ENCODE measurements around the gene ANAPC7.
"Not testable (repeated sequence)": the region's sequence is repeated elsewhere in the genome, so short reads cannot be mapped to it uniquely, and the experiment has no call there.

The ANAPC7 gene

DNA sequence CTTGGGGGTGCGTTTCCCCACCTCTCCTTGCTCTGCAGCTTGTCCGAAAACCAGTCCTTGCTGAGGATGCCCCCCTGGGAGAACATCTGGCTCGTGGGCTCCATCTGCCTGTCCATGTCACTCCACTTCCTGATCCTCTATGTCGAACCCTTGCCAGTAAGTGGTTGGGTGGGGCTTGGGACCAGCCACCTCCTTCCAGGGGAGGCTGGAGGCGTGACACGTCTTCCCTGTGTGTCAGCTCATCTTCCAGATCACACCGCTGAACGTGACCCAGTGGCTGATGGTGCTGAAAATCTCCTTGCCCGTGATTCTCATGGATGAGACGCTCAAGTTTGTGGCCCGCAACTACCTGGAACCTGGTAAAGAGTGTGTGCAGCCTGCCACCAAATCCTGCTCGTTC is 57.5 kb downstream of the ANAPC7 start:
- no peak for DNase-seq

DNA sequence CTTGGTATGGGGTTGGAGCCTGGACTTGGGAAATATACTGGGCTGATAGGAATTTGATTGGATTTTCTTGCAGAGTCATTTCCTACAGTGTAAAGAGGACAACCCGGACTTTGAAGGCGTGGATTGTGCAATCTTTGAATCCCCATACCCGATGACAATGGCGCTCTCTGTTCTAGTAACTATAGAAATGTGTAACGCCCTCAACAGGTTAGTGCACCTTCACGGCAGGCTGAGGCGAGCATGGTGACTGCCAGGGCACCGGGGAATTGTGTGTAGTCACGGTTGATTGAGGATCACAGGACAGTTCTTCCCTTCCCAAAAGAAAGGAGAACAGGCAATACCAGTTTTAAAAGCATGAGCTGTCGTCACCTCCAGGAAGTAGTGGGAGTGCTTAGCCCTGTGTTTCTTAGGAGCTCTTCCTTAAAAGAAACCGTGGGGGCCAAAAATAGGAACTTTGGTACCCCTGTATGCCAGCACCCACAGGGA is 58.3 kb downstream of the ANAPC7 start:
- DNase-seq: no peak

DNA sequence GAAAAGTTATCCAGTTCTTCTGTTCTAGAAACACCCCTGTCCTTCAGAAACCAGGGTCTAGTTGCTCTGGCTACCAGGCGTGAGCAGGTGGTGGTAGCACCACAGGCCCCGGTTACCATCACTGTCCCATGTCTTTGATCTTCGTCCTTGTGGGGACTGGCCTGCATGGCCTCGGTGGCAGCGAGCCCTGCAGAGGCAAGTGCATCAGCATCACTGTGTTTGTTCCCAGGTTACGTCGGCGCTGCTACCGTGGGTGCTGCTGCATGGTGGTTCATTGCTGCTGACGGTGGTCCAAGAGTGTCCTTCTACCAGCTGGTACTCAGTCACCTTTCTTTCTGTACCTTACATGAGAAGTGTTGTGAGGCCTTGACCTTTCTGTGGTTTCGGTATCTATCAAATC is 58.9 kb downstream of the ANAPC7 start:
- no peak for DNase-seq

DNA sequence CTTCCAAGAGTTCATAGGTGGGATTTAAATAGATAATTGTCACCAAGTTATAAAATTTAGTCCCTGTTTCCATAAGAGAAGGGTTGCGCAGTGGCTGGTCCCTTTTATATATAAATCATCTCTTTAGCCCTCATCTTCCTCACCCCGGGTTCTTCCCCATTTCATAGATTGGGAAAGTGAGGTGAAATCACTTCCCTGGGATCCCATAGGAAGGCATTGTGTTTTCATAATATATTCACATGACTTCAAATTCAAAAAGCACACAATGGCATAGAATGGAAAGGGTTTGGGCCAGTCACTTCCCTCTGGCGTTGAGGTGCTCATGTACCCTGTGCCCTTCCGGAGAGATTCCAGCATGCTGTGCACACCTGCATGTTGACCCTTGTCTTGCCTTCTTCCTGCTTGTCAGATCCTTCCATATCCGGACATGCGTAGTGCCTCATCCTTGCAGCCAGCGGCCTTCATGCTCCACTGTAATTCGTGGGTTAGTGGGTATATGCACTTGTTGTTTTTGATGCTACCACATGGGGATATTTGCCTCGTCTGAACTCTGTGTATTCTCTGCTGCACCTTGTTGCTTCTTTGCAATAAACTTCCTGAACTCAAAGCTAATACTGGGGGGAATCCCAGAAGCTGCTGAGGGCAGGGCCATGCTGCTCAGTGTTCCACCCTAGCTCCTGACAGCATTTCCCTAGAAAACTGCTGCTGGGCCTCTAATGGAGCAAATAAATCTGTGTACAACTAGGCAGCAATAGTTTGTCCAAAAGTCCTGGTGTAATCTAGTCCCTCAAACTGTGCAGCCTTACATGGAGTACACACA is 59.6 kb downstream of the ANAPC7 start:
- DNase-seq: no peak

DNA sequence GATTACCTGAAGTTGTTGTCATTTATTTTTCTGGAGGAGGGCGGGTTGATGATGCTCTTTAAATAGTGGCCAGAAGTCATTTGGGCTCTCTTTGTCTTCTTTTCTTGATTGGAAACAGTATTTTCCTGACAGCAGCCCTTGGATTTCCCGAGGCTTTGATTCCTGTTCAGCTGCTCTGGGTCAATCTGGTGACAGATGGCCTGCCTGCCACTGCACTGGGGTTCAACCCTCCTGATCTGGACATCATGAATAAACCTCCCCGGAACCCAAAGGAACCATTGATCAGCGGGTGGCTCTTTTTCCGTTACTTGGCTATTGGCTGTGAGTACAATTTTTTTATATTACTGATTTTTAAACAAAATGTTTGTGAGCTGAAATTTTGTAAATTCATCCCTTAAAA is 60.4 kb downstream of the ANAPC7 start:
- DNase-seq: no peak

DNA sequence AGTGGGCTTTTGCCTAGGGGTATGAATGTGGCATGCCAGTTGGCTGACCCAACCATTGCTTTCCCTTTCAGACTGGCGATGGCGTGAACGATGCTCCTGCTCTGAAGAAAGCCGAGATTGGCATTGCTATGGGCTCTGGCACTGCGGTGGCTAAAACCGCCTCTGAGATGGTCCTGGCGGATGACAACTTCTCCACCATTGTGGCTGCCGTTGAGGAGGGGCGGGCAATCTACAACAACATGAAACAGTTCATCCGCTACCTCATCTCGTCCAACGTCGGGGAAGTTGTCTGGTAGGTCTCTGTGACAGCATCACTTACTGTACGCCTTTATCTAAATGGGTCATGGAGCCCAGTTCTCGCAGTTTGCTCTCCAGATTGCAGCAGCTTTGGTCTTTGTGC is 61.4 kb downstream of the ANAPC7 start:
- no peak for DNase-seq

DNA sequence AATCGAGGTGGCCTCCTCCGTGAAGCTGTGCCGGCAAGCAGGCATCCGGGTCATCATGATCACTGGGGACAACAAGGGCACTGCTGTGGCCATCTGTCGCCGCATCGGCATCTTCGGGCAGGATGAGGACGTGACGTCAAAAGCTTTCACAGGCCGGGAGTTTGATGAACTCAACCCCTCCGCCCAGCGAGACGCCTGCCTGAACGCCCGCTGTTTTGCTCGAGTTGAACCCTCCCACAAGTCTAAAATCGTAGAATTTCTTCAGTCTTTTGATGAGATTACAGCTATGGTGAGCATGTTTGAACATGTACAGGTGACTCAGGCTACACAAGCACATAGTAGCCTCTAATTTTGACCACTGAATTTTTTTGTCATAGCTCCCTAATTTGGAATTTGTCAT is 62.8 kb downstream of the ANAPC7 start:
- no peak for DNase-seq

DNA sequence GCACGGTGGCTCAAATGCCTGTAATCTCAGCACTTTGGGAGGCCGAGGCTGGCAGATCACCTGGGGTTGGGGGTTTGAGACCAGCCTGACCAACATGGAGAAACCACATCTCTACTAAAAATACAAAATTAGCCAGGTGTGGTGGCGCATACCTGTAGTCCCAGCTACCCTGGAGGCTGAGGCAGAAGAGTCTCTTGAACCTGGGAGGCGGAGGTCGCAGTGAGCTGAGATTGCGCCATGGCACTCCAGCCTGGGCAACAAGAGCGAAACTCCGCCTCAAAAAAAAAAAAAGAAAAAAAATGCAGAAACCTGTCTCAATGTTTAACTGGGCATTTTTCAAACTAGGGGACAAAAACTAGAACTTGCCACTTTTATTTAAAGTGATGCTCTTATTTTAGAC is 63.2 kb downstream of the ANAPC7 start:
- not testable (repeated sequence) for DNase-seq

DNA sequence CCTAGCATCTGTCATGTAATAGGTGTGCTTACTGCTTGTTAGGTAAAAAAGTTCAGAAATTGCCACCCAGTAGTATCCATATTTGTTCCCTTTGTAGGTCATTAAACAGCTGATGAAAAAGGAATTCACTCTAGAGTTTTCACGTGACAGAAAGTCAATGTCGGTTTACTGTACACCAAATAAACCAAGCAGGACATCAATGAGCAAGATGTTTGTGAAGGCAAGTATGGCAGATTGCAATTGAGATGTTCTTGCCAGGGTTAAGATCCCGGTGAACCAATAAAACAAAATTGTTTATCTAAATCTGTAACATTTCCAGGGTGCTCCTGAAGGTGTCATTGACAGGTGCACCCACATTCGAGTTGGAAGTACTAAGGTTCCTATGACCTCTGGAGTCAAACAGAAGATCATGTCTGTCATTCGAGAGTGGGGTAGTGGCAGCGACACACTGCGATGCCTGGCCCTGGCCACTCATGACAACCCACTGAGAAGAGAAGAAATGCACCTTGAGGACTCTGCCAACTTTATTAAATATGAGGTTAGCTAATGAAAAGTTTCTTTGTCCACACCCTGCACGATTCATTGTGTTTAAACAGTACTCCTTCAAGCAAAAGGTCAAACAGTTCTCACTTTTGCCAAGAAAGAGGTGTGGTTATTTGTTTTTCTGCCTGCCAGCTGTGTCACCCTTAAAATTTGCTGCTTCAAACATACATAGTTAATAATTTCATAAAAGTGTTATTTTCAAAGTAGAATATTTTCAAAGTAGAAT is 64.1 kb downstream of the ANAPC7 start:
- no peak for DNase-seq

DNA sequence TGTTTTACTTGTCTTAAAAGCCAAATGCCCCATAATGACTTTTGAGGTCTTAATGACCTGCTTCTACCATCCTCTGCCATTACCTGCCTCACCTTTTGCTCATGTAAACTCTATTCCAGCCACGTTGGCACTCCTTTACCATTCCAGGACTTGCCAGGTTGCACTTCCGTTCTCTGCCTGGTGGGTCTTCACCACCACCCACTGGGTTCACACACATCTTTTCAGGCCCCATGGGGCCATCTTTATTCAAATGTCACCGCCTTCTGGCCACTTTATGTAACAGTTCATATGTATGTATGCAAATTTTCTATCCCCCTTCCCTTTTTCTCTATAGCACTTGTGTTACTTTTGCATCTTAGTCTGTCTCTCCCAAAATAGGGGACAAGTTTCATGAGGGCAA is 64.8 kb downstream of the ANAPC7 start:
- no peak for DNase-seq

DNA sequence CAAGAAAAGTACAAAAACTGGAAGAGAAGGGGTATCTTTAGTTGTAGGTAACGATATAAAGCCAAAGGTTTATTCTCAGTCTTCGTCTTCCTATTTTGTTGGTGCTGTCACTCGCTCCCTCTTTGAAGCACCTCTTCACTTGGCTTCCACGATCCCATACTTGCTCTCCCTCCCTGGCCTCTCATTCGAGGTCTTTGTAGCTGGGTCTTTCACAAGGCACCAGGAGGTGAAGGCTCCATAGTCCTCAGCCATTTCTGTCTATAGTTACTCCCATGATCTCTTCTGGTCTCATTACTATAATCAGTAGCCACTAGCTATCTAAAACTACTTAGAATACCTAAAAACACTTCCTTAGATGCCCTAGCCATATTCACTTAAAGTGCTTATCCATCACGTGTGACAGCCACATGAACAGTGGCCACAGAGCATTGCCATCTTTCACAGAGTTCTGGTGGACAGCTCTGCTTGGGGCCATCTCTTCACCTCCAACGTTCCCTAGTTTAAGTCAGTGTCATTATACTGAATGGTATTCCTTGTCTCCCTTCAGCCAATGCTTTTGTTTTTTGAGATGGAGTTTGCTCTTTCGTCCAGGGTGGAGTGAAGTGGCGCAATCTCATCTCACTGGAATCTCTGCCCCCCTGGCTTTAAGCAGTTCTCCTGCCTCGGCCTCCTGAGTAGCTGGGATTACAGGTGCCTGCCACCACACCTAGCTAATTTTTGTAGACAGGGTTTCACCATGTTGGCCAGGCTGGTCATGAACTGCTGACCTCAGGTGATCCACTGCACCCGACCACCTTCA is 65.4 kb downstream of the ANAPC7 start:
- DNase-seq: no peak

DNA sequence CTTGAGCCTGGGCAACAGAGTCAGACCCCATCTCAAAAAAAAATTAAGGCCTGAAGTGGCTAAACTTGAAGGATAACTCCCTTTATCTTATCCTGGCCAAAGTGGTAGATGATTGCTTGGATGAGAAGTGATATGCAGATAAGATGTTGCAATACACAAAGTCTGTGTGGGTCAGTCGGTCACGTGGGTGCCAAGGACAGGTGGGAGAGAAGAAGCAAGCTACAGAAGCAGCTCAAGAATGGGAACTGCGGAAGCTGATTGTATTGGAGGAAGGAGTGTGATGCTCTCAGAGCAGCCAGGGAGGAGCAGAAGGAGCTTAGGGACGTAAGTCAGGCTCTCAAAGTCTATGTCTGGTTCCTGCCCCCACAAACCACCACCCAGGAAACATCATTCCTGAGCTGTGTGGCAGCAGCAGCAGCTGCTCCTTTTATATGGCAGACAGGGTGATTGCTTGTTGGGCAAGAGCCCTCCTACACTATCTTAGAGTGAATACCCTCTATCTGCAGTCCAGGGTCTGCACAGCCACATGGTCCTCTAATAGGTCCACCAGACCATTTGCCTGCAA is 67.9 kb downstream of the ANAPC7 start:
- DNase-seq: no peak

DNA sequence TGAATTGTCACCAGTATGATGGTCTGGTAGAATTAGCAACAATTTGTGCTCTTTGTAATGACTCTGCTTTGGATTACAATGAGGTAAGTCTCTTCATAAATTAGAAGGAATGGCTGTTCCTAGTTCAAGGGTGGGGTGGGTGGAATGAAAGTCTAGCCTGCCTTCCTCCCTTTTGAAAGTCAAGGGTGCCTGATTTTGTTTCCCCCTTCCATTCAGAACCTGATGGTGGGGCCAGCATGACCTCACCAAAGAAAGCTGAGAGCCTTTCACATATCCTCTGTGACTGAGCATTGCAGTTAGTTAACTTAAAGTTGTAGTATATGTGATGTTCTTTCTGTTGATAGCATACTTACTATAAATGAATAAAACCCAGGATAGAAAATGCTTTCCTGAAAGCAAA is 70.3 kb downstream of the ANAPC7 start:
- no peak for DNase-seq

DNA sequence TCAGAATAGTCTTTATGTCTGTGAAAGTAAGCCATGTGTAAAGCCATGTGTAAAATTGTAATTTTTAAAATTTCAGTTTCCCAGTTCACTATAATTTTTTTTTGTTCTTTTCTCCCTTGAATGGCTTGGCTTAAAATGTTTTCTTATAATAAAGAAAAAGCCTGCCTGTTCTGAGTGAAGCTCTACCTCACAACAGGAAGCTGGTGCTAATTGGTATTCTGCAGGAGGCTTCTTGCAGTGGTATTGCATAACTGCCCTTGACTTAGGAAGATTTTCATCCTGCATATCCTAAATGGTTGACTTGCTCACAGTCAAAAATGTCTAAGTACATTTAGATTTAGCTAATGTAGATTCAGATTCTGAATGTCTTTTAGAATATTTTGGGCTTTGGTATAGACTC is 73.0 kb downstream of the ANAPC7 start:
- no peak for DNase-seq

DNA sequence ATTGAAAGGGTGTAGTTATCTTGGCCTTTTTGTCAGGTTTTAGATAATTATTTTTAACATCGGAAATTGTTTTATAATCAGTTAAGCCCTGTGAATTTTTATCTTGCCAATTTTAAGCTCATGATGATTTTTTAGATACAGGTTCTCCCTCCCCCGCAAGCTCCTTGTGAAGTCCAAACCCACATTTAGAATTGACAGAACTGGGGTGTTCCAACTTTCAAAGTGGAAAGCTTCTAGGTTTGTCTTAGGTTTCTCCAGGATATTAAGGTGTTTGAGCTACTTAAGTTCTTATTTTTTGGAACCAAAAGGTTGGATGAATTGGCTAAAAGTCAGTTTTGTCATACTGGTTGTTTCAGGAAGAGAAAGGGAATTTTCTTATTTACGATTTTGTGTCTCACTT is 73.4 kb downstream of the ANAPC7 start:
- DNase-seq: no peak

DNA sequence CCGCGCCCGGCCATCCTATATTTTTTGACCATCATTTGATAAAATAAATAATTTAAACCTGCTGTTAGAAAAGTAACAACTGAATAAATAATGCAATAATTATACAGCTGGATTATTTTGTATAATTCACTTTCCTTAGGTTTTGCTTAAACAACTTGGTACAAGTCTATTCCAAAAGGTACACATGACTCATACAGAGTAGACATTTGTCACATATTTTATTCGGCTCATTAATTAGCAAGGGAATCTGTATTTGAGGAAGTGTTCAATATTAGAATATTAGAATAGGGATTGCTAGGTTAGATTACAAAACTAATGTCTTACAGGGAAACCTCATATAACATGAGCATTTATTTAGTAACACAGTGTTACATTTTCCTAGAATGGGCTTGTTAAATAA is 73.8 kb downstream of the ANAPC7 start:
- no peak for DNase-seq

Data from activated CD4-positive, CD25-positive, alpha-beta regulatory T cell (primary cell).